ENCODE results near the gene CENPL.
"Not testable (repeated sequence)": the region's sequence is repeated elsewhere in the genome, so short reads cannot be mapped to it uniquely, and the experiment has no call there.

- TF ChIP-seq POLR2A (IDR thresholded peaks at IDR 0.05; ENCODE audit: low read depth, low read length) (peak; percentile 28), POLR2AphosphoS5 (IDR thresholded peaks at IDR 0.05; ENCODE audit: low read depth, low read length) (peak; percentile 33; the same call in 1 of the 2 replicates)
- TF ChIP-seq TAF1 (IDR thresholded peaks at IDR 0.05; ENCODE audit: borderline replicate concordance, low read depth, low read length) = not testable (repeated sequence)
Measured at GRCh38 chr1:173862146-173862768, 37.6 kb upstream of the CENPL start.

All from GM12892 (cell line).